ENCODE results near the gene MFAP5. TPM values are rescaled to one million over a fixed set of nuclear protein-coding genes. Genes with fewer than 3 reads are reported as not detected.
A peak's percentile ranks its signal among the peaks of the same experiment; 100 is the strongest.
"Not testable (repeated sequence)": the region's sequence is repeated elsewhere in the genome, so short reads cannot be mapped to it uniquely, and the experiment has no call there.

Gene MFAP5
- total RNA-seq, 2 donors from 2014 or later: 64.8 to 120 TPM

- DNase-seq: no peak
- ATAC-seq: no peak
- intact Hi-C loops (cut with DNase I): no loop called here
Measured at GRCh38 chr12:8637244-8637643, 25.4 kb downstream of the MFAP5 start.

- intact Hi-C loops (cut with DNase I): no loop called here
- DNase-seq (no peak), ATAC-seq (no peak)
Measured at GRCh38 chr12:8636581-8636980, 26.0 kb downstream of the MFAP5 start.

- ATAC-seq; intact Hi-C loops (cut with DNase I); DNase-seq: not testable (repeated sequence)
Measured at GRCh38 chr12:8636007-8636346, 26.6 kb downstream of the MFAP5 start.

DNA sequence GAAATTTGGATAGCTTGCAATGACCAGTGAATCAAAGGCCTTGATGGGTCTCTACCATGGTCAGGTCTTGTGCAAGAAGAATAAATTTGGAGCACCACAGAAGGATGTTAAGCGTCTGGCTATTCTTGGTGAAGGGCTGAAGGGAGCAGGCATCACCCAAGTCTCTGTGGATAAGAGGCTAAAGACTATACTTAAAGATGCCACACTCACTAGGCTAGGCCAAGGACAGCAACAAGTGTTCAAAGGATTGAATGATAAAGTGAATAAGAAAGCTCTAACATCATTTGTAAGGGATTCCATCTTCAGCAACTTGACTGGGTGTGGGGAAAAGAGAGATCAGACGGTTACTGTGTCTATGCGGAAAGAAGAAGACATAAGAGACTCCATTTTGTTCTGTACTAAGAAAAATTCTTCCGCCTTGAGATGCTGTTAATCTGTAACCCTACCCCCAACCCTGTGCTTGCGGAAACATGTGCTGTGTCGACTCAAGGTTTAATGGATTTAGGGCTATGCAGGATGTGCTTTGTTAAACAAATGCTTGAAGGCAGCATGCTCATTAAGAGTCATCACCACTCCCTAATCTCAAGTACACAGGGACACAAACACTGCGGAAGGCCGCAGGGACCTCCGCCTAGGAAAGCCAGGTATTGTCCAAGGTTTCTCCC, 27.2 kb downstream of the MFAP5 start:
- DNase-seq; ATAC-seq; intact Hi-C loops (cut with DNase I): not testable (repeated sequence)

- intact Hi-C loops (cut with DNase I): no loop called here
- DNase-seq: no peak
- no peak for ATAC-seq
Measured at GRCh38 chr12:8630131-8630530, 32.5 kb downstream of the MFAP5 start.

- intact Hi-C loops (cut with DNase I): no loop called here
- peak in 1 of 2 donors; percentile 23 for ATAC-seq
- DNase-seq: no peak
Measured at GRCh38 chr12:8629486-8630033, 33.1 kb downstream of the MFAP5 start.

DNA sequence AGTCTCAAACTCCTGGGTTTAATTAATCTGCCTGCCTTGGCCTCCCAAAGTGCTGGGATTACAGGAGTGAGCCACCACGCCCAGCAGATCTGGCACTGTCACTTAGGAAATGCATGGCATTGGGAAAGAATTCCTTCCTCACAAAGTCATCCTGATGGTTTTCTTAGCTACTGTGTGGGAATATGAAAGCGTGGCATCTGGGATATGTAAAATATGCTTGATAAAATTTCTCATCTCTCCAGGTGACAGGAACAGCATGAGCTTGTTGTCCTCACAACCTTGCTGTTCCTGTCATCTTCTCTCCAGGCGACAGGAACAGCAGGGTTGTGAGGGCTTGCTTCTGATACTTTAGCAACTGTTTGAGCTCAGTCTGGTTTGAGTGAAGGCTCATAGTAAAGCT, 33.9 kb downstream of the MFAP5 start:
- no peak for DNase-seq
- intact Hi-C loops (cut with DNase I): no loop called here
- ATAC-seq: no peak

DNA sequence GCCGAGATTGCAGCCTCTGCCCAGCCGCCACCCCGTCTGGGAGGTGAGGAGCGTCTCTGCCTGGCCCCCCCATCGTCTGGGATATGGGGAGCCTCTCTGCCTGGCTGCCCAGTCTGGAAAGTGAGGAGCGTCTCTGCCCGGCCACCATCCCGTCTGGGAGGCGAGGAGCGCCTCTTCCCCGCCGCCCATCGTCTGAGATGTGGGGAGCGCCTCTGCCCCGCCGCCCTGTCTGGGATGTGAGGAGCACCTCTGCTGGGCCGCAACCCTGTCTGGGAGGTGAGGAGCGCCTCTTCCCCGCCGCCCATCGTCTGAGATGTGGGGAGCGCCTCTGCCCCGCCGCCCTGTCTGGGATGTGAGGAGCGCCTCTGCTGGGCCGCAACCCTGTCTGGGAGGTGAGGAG, 37.9 kb downstream of the MFAP5 start:
- DNase-seq; ATAC-seq; intact Hi-C loops (cut with DNase I): not testable (repeated sequence)

- intact Hi-C loops (cut with DNase I): no loop called here
- ATAC-seq (no peak), DNase-seq (no peak)
Measured at GRCh38 chr12:8622646-8623045, 40.0 kb downstream of the MFAP5 start.

- ATAC-seq (no peak), DNase-seq (no peak)
- intact Hi-C loops (cut with DNase I): no loop called here
Measured at GRCh38 chr12:8615206-8615605, 47.4 kb downstream of the MFAP5 start.

- DNase-seq; ATAC-seq; intact Hi-C loops (cut with DNase I): not testable (repeated sequence)
Measured at GRCh38 chr12:8613881-8614280, 48.7 kb downstream of the MFAP5 start.

- intact Hi-C loops (cut with DNase I): no loop called here
- ATAC-seq (no peak), DNase-seq (no peak)
Measured at GRCh38 chr12:8612629-8613028, 50.0 kb downstream of the MFAP5 start, which contains the start of gene AICDA. TSS of gene AICDA (minus strand) at chr12:8612859. CDS start at chr12:8612767, 92 bp downstream.

DNA sequence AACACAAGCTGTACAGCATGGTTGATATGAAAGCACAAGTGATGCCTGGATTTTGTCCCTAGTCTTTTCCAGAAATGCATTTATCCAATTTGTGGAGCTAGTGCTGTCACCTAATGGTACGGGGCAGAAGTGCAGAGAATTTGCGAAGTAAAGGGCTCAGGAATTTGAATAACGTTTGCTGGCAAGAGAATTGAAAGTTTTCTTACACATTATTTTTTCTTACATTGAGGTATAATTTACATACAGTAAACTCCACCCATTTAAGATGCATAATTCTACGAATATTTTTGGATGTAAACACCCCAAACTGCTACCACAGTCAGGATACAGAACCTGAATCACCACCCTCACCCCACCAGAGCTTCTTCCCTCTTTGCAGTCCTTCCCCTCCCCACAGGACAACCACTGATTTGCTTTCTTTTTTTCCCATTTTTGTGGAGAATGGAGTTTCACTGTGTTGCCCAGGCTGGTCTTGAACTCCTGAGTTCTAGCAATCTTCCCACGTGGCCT, 53.5 kb downstream of the MFAP5 start:
- ATAC-seq (peak in 1 of 2 donors; percentile 50), DNase-seq (no peak)
- intact Hi-C loops (cut with DNase I): loop anchor here (2.0 to 5.0 kb wide), 2 partner anchors 64 to 67 kb away; partner anchors contain the start of gene CLEC4E (in 1 of the 2)

GRCh38 chr12:8606890-8607289, 55.7 kb downstream of the MFAP5 start:
- intact Hi-C loops (cut with DNase I): loop anchor here in 1 of 2 donors (5.0 kb wide), 1 partner anchor 65 kb away; the partner anchor contains the start of gene CLEC4E
- no peak for ATAC-seq
- DNase-seq: no peak

GRCh38 chr12:8605057-8605456, 57.6 kb downstream of the MFAP5 start:
- DNase-seq (no peak), ATAC-seq (no peak)
- intact Hi-C loops (cut with DNase I): loop anchor here in 1 of 2 donors (5.0 kb wide), 1 partner anchor 63 kb away; the partner anchor contains the start of gene CLEC4E

DNA sequence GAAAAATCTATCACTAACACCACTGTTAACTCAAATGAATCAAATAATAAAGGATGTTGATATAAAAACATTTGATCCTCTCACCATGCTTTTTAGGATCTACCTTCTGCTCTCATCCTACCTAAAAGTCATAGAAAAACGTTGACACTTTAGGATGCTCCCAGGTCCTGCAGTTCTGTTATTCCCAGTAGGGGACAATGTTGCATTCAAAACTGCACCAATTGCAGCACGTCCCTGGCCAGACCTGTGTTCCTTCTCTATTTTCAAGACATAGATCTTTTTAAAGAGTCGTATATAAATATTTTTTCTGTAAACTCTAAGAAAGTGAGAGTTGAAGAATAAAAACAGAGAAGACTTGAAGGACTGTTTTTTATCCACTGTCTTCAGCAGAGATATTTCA, 58.8 kb downstream of the MFAP5 start:
- no peak for ATAC-seq
- intact Hi-C loops (cut with DNase I): no loop called here

GRCh38 chr12:8603286-8603685, 59.3 kb downstream of the MFAP5 start:
- DNase-seq: no peak
- ATAC-seq: no peak
- intact Hi-C loops (cut with DNase I): no loop called here

More for the DNA sequence above, 58.8 kb downstream of the MFAP5 start:
- DNase-seq: no peak

DNA sequence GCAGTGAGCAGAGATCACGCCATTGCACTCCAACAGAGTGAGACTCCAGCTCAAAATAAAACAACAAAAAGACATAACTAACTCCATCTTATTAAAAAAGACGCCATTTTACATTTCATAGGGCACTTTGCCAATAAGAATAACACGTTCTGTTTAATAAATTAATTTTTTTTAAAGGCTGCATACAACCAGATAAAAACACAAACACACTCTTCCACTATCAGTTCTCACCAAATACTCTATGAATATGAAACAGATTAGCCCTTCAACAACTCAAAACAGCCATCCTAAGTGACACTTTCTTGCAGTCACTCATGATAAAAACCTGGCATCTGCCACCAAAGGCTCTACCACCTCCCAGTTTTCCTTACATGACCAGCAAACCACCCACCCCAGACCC, 66.1 kb downstream of the MFAP5 start:
- ATAC-seq (no peak), DNase-seq (no peak)
- intact Hi-C loops (cut with DNase I): no loop called here

Measured in left cardiac atrium (tissue), 4 donors.